Stimulated activated CD8-positive, alpha-beta memory T cell treated with anti-CD3 and anti-CD28 coated beads, Interleukin-4, amount 100 ng/mL, for 48 hours (primary cell): ENCODE results near the gene WWTR1.

ENCODE experiments used
- DNase-seq: peaks from one replicate; pipeline ENCODE4 v3.0.0-alpha.2; 2020

Gene WWTR1

DNA sequence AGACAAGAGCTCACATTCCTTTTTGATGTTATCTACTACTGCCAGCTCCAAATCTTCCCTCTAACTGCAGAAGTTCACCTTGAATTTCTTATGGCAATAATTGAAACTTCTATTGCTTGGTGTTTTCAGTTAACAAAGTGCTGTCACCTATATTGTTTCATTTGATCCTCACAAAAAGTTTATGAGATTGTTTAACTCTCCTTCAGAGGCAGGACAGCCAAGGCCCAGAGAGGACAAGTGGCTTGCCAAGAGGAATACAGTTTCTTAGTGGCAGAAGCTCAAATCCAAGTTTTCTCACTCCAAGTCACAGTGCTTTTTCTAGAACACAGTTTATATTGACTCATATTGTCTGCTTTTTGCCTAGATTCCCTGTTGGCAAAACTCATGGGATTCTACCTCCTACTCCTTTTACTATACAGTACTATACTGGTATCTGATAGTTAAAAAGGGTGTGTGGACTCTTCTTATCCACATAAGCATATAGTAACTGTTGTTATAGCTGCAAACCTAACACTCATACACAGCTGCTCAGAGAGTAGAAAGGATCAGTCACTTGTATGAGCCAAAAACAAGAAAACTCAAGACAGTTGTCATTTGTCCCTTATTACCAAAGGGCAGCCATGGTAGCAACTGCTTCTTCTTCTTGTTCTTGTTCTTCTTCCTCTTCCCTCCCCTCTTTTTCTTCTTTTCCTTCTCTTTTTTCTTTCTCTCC is 167.4 kb downstream of the WWTR1 start:
- no peak for DNase-seq

DNA sequence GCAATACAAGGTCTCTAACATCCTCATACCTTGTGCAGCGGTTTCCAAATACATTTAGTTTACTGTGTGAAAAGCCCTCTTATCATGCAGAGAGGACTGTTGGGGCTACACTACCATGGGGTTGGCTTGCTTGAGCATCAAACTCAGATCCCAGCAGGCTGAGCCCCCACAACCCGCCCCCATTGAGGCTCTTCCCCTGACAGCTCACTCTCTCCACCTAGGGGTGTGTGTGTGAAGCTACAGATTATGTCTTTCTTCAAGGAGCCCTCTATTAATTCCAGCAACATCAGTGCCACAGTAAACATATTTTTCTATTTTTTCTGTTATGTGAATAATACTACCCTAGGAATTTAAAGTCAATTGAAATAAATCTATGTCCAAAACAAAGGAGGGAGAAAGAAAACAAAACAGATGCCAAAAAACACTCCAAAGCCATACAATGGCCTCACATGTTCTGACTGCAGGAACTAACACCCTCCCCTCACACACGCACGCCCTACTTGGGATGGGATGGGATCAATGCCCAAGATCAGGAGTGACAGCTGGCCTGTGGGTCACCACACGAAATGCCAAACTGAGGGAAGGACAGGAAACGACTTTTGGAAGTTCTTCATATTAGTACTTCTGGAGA is 168.7 kb downstream of the WWTR1 start:
- DNase-seq = no peak

DNA sequence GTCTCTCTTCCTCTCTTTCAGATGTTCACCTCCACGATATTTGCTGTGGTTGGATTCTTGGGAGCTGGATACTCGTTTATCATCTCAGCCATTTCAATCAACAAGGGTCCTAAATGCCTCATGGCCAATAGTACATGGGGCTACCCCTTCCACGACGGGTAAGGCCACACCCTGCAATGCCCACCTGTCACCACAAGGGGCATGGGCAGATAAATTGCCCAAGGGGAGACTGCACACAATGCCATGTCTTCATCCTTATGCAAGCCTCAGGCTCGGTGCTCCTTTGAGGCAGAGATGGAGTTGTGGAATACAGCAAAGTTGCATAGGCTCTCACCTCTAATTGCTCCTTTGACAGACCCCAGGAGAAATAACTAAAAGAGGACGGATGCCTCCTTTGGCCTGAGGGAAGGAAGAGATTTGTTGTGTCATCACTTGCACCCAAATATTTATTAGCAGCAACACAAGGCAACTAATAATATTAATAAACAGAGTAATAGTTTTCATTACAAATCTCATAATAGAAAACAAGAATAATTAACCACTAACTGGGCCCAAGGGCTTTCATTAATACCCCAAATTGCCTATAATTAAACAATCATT is 170.1 kb downstream of the WWTR1 start:
- peak; percentile 75 for DNase-seq

DNA sequence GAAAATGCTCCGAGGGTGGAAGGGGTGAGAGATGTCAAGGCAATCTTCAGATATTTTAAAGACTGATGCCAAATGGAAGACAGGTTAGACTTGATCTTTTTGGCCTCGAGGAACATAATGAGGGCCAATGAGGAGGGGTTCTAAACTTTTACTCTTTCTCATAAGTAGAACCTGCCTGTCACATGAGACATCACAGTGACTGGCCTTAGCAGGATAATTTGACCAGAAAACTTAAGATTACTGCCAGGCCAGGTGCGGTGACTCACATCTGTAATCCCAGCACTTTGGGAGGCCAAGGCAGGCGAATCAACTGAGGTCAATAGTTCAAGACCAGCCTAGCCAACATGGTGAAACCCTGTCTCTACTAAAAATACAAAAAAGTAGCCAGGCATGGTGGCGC is 171.1 kb downstream of the WWTR1 start:
- DNase-seq = no peak

DNA sequence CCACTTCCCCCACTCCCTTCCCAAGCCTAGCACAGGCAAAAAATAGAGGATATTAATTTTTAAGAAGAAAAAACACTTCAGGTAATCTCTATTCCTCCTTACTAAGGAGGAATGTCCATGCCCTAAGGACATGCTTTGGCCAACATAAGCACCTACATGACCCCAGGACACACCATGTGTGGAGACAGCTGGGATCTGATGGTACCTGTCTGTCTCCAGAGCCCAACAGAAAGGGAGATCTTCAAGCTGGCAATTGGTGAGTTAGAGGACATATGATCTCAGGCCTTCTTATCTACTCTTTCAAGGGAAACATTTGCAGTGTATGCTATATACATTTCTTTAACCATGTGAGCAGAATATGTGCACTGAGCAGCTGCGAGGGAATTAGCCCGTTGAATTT is 176.3 kb downstream of the WWTR1 start:
- DNase-seq = no peak

DNA sequence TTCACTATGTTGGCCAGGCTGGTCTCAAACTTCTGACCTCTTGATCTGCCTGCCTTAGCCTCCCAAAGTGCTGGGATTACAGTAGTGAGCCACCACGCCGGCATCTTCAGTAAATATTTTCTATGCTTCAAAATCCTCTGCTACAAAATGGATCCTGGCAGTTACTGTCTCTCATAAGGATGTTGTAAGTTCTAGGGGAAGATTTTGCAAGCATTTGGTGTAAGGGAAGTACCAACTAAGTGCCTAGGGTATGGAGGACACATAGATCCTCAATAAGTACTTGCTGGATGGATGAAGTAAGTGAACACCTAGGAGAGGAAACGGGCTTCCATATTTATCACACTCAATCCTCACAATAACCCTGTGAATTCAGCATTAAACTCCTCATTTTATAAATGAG is 176.8 kb downstream of the WWTR1 start:
- DNase-seq = no peak

DNA sequence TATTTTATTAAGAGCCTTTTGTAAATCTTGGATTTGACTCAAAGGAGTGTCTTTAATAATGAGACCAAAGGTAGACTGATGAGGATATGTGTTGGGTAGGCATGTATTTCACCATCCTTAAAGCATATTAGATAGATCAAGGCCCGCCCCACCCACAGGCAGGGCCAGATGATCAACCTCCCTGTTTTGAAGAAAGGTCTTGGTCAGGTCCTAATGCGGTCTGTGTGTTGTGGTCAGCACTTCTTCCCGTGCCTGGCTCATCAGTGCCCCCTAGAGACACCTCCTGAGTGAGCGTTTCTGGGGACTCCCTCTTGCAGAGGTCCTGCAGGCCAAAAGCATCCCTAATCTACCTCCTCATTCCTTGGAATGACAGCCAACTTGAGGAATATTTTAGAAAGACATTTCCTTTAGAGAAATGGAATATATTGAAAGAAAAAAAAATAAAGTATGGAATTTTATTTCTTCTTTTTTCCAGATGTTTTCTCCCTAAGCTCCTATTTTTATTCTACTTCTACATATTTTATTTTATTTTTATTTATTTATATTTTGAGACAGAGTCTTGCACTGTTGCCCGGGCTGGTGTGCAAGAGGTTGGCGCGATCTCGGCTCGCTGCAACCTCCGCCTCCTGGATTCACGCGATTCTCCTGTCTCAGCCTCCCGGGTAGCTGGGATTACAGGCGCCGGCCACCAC is 177.4 kb downstream of the WWTR1 start:
- peak; percentile 70 for DNase-seq

DNA sequence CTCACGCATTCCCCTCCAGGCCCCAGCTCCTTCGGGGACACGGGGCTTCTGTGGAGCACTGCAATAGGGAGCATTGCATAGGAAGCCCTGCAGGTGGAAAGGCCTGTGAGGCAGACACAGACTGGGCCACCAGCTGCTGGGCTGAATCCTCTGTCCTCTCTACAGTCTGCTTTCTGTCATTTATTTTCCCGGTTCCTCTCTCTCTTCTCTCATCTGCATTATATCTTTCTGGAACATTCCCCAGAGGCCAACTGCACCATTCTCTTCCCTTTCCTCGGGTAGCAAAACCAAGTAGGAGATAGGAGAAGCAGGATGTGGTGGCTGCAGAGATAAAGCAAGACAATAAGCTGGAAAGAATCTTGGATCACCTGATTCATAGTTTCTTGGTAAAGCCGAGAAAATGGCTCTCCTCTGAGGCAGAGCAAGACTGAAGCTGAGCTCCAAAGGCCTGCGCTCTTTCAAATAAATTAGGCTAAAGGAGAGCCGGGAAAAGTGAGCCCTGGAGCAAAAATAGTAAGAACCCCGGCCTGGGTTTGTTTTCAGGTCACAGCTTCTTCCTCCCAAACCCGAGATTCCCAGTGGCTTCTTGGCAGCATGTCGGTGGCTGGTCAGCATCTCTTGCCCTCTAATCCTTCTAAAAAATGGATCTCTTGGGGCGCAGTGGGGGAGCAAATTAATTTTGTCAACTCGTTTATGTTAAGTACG is 178.1 kb downstream of the WWTR1 start:
- DNase-seq = no peak

DNA sequence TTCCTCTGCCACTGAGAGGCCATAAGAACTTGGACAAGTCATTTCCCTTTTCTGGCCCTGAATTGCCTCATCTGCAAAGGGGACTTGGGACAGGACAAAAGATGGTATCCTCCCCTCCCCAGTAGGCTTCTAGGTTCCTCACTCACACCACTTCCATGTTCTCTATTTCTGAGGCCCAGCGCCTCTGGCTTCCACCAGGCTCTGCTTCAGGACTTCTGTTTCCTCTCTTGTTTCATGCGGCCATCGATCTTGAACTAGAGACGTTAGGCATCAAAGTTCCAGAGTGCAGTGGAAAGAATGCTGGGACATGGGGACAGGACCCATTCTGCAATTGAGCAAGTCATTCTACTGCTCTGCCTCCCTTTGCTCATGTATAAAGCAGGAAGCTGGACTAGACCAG is 181.6 kb downstream of the WWTR1 start:
- DNase-seq = no peak

DNA sequence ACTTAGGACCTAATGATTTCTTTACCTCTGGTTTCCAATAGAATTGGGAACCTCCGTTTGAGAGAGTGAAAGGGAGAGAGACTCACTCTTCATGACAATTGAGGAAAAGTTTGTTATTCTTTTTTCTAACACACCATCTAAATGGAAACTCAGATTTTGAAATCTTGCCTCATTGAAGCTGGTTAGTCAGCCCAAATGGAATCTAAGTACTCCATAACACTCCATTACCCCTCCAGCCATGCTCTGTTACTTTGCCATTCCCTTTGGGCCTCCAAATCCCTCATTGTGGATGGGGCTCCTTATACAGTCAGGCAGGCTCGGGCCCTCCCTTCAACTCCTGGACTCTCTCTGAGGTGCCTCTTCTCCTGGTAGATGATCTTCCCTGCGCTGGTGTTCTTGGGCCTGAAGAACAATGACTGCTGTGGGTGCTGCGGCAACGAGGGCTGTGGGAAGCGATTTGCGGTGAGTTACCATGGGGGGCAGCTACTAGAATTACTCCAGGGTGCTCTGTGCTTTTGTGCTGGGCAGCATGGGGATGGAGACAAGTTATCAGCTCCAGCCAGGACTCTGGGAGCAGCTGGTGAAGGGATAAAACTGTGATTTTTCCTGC is 182.3 kb downstream of the WWTR1 start:
- DNase-seq = no peak

DNA sequence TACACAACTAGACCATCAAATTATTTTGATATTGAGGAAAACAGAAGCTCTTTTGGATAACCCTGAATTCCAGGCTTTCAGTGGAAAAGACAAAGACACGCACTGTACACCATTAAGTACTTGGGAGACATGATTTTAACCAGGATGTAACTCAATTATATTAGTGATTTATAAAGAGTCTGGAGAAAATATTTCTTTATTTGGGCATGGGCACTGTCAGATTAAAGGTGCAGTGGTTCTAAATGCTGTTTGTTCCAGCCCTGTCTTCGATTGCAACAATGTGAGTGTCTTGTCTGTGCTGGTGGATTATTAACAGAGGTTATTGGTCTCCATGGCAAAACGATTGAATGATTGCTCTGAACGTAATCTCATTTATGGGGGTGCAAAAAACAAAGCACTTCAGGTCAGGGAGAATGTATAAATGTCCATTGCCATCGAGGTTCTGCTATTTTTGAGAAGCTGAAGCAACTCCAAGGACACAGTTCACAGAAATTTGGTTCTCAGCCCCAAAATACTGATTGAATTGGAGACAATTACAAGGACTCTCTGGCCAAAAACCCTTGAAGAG is 183.5 kb downstream of the WWTR1 start, which contains the start of gene TM4SF4:
Gene TM4SF4 (plus strand): TSS at position 448 of the 568 bp plus-strand sequence. CDS start 181 bp downstream, outside the sequence.
- no peak for DNase-seq

DNA sequence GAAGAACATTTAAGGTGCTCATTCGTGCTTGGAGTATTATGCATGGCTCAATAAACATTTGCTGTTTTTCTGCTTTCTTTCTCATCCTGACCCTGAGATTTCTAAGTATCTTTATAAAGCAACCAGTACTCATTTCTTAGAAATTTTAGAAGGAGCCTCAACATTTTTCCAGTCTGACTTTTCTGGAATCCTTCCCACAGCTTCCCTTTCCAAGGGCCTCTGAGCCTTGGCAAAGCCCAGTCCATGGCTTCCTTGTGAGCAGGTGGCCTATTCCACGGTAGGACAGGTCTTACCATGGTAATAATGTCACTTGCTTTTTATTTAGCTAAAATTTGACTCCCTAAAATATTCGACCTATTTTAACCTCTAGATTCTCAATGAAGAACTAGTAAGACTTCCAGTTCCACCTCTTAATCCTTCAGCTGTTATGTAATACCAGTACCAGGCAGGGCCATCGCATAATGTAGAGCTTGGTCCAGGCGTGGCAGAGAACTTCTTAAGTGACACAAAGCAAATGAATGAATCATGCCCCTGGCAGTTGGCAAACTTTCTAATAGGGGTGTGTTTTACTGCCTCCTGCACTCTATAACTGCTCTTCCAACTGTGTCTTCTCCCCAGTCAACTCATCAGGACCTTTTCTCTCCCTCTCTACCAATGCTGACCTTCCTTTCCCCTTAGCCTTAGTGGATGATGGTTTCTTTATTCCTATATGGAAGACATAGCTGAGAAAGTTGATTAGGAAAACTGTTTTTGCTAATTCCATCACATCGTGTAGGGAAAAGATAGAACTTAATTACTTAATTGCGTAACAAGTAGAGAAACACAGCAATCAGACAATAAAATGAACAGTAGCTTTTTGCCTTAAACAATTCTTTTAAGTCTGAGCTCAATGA is 184.2 kb downstream of the WWTR1 start:
- no peak for DNase-seq

DNA sequence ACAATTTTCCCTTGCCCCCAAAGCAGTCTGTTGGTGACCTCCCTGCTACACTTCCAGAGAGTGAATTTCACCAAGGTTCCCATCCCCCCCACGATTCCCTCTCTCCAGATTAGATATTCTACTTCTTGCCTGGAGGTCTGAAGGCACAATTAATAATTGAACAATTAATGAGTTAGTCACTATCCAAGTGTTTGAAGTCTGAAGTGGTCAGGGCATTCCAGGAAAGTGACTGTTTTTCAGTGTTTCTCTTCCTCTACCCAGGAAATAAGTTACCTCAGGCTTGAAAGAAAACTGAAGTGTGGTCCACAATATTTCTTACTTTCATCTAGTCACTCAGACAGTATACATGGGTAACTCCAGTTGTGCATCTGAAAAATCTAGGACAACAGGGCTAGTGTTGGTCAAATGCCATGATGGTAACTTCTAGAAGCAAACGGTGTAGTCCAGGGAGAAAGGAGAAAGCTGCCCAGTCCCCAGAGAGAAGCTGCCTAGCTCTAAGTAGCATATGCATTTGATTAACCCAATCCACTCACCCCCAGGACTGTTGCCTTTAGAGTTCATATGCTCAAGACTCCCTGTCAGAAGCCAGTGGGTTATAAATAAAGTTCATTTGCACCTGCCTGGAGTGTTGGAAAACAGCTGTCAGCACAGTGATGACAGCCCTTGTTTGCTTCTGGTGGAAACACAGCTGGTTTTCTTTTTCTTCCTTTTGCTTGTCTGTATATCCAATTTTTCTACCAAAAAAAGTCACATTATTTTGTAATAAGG is 185.6 kb downstream of the WWTR1 start:
- DNase-seq = no peak

DNA sequence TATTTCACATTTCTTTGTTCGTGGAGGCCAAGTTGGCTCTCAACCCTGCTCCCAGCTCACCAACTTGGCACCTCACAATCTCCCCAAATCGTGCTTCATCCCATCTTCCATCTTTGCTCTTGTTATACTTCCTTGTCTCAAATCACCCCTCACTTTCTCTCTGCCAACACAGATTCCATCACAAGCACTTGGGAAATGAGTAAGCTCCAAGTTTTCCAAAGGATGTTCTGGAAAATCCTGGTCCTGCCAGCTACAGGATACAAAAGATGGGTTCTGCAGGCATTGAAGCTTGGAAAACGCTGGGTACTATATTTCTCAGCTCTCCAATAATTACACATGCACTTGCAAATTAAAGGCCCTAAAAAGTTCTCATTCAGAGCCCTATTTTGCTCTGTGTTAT is 187.4 kb downstream of the WWTR1 start:
- DNase-seq = no peak

DNA sequence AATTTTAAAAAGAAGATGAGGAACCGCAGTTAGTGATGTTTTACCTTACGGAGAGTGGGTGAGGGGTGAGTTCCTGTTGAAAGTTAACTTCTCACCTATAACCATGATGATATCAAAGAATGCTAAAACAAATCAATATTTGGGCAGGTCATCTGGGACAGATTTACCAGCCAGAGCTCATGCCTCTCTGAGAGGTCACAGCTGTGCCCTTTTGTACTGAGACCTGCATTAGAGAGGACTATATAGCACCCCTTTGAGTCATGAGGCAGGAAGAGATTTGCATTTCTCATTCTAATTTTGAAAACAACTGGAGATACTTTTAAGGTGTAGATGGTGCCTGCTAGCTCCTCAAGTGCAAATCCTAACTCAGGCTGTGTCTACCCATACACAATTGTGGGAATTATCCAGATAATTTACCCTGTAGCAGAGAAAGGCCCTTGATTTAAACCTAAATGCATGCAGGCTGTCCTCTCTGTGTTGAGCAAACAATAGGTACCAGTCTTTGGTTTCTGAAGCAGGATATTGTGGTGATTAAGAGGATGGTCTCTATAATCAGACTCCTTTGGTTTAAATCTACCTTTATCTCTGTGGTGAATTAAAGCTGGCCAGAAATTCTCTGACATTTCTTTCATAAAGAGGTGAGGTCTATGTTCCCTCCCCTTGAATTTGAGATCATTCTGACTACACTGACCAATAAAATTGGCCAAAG is 189.2 kb downstream of the WWTR1 start:
- no peak for DNase-seq
